Endothelial cell of umbilical vein (primary cell): ENCODE results near the gene FGF2. TPM values are rescaled to one million over a fixed set of nuclear protein-coding genes. Genes with fewer than 3 reads are reported as not detected.
A peak's percentile ranks its signal among the peaks of the same experiment; 100 is the strongest.

Experiments
- BruUV-seq: library from RNA; stranded (reverse); fragments of 400-500 nt; replicated peaks from 2 replicates; lab custom pipeline; 2021; lab: Mats Ljungman, UMichigan
- CTCF ChIA-PET: fragments of 300-600, 350-600 bp; sonication (Branson Sonifier 250); formaldehyde crosslinking; loops from one replicate; lab custom pipeline; 2021; ENCODE audit warnings: antibody characterized with exemption, inconsistent platforms; lab: Charles Lee
- POLR2A ChIA-PET: fragments of 300-600, 350-600 bp; sonication (Branson Sonifier 250); formaldehyde crosslinking; loops from one replicate; lab custom pipeline; 2021; ENCODE audit warnings: antibody characterized with exemption, inconsistent platforms; lab: Charles Lee
- DNase-seq: peaks from one replicate; pipeline ENCODE4 v3.0.0-alpha.2; 2011; ENCODE audit warnings: low read depth, low spot score
- FAIRE-seq: peaks from 2 replicates; lab custom pipeline; 2011; peaks lifted over from hg19 to GRCh38; lab: Jason Lieb, UNC
- H2AFZ ChIP-seq: 2 replicates; pipeline ENCODE4 v1.6.0; 2012; ENCODE audit warnings: low read depth, low read length, control low read depth, inconsistent platforms
- H3K27ac ChIP-seq: 2 replicates; pipeline ENCODE4 v1.5.1; 2011; ENCODE audit warnings: low read depth, mild to moderate bottlenecking, control low read depth, low read length, moderate library complexity; ENCODE audit not compliant: insufficient read depth
- H3K27me3 ChIP-seq, 2 experiments: 2 replicates each; pipeline versions ENCODE4 v1.6.0 to v1.6.1; 2011; ENCODE audit warnings: low read length in 2 of 2, mixed read lengths in 1 of 2; ENCODE audit not compliant: control insufficient read depth in 2 of 2, insufficient read depth in 2 of 2
- H3K36me3 ChIP-seq, 2 experiments: 2 replicates in 1 of 2; 3 replicates in 1 of 2; pipeline ENCODE4 v1.5.1; 2011; ENCODE audit warnings: low read length in 2 of 2, mild to moderate bottlenecking in 1 of 2, moderate library complexity in 1 of 2; ENCODE audit not compliant: control insufficient read depth in 2 of 2, insufficient read depth in 2 of 2; ENCODE audit errors: extremely low read depth in 1 of 2
- H3K4me1 ChIP-seq: 3 replicates; pipeline ENCODE4 v1.5.1; 2011; ENCODE audit warnings: mild to moderate bottlenecking, low read length; ENCODE audit not compliant: control insufficient read depth, insufficient read depth; ENCODE audit errors: extremely low read depth
- H3K4me2 ChIP-seq: 2 replicates; pipeline ENCODE4 v1.6.1; 2011; ENCODE audit warnings: low read length, control low read depth, mixed read lengths; ENCODE audit not compliant: insufficient read depth
- H3K4me3 ChIP-seq, 3 experiments: fragments of 200-600 bp in 1 of 3; sonication (generic), shearing (Covaris generic) in 1 of 3; replicated peaks in 1 of 3; 2 replicates each; pipeline ENCODE4 v1.5.1; 2011 to 2016; ENCODE audit warnings: control low read depth in 3 of 3, low read length in 3 of 3, mild to moderate bottlenecking in 2 of 3, inconsistent platforms in 1 of 3, low read depth in 1 of 3, moderate library complexity in 1 of 3; ENCODE audit not compliant: insufficient read depth in 1 of 3
- H3K79me2 ChIP-seq: 2 replicates; pipeline ENCODE4 v1.6.0; 2012; ENCODE audit warnings: low read length, inconsistent platforms; ENCODE audit not compliant: control insufficient read depth, insufficient read depth
- H3K9ac ChIP-seq: replicated peaks from 2 replicates; pipeline ENCODE3; 2011; ENCODE audit warnings: low read length, control low read depth; ENCODE audit not compliant: insufficient read depth; ENCODE audit errors: extremely low read depth
- H3K9me1 ChIP-seq: replicated peaks from 3 replicates; pipeline ENCODE4 v1.6.0; 2011; ENCODE audit warnings: mild to moderate bottlenecking, low read length; ENCODE audit not compliant: control insufficient read depth, insufficient read depth; ENCODE audit errors: extremely low read depth
- H3K9me3 ChIP-seq: replicated peaks from 2 replicates; pipeline ENCODE4 v1.5.1; 2012; ENCODE audit warnings: low read length, inconsistent platforms; ENCODE audit not compliant: control insufficient read depth, insufficient read depth
- H4K20me1 ChIP-seq: replicated peaks from 2 replicates; pipeline ENCODE3; 2011; ENCODE audit warnings: mild to moderate bottlenecking, low read length; ENCODE audit not compliant: control insufficient read depth, insufficient read depth; ENCODE audit errors: extremely low read depth
- CTCF ChIP-seq, 2 donors: IDR thresholded peaks; 1 replicate in 1 of 2; 2 replicates in 1 of 2; pipeline ENCODE4 v1.5.1; 2011; ENCODE audit warnings: low read length in 2 of 2, mild to moderate bottlenecking in 2 of 2, moderate library complexity in 2 of 2, control low read depth in 1 of 2, inconsistent platforms in 1 of 2, low read depth in 1 of 2; ENCODE audit not compliant: insufficient read depth in 1 of 2; ENCODE audit errors: extremely low read depth in 1 of 2
- EZH2 ChIP-seq: IDR thresholded peaks from 2 replicates; pipeline ENCODE4 v1.6.1; 2012; ENCODE audit warnings: borderline replicate concordance, low read depth, mild to moderate bottlenecking, moderate library complexity, low read length, inconsistent platforms; ENCODE audit not compliant: severe bottlenecking
- FOS ChIP-seq: IDR thresholded peaks from 2 replicates; pipeline ENCODE4 v1.6.1; 2011; ENCODE audit warnings: mild to moderate bottlenecking, low read length, moderate library complexity, borderline replicate concordance; ENCODE audit not compliant: insufficient read depth
- GATA2 ChIP-seq: IDR thresholded peaks from 2 replicates; pipeline ENCODE4 v1.7.0; 2011; ENCODE audit warnings: low read depth, mild to moderate bottlenecking, moderate library complexity, mixed read lengths, low read length; ENCODE audit not compliant: insufficient read length, insufficient read depth
- JUN ChIP-seq: IDR thresholded peaks from 2 replicates; pipeline ENCODE4 v1.6.1; 2011; ENCODE audit warnings: borderline replicate concordance, low read depth; ENCODE audit not compliant: insufficient read length, insufficient read depth
- MAX ChIP-seq: IDR thresholded peaks from 2 replicates; pipeline ENCODE4 v1.6.1; 2011; ENCODE audit not compliant: insufficient read depth, insufficient read length
- POLR2AphosphoS5 ChIP-seq: IDR thresholded peaks from 2 replicates; pipeline ENCODE4 v1.6.1; 2012; ENCODE audit warnings: low read depth, mild to moderate bottlenecking, control low read depth, low read length, moderate library complexity; ENCODE audit not compliant: insufficient read depth
- dilution Hi-C: fragments of 300-500 bp; cut with MboI; formaldehyde crosslinking; loops from one replicate; pipeline ENCODE4 v1.15.0; 2019; ENCODE audit warnings: low sequenced_read_pairs; ENCODE audit not compliant: extremely low pct_ligation_motif_present
- intact Hi-C: fragments of 100-400 bp; cut with micrococcal nuclease; formaldehyde crosslinking; loops from one replicate; pipeline ENCODE4 v1.10.0; 2022
- polyA plus RNA-seq, 4 experiments: library from polyadenylated mRNA; depleted of rRNA in 3 of 4; stranded (reverse) in 3 of 4; unstranded in 1 of 4; fragments of >200 nt; gene quantifications; 2 replicates each; pipeline versions ENCODE4 v1.2.1 to v1.2.3, GENCODE V29; 2011 to 2012; ENCODE audit warnings: missing spikeins in 1 of 4
- total RNA-seq: library from RNA; stranded (reverse); gene quantifications from 2 replicates; pipeline ENCODE4 v1.2.3, GENCODE V29; 2021

FGF2 gene
- total and polyA plus RNA-seq, 2 donors (not counting 3 experiments of a cell fraction or from before 2014, with no cell fraction given) = 4.6 to 23.9 TPM

- intact Hi-C loops = loop anchor here (2.0 kb wide), 1 partner anchor 17 kb away; no protein-coding TSS in a partner anchor
- Histone ChIP-seq H3K9me1 (no peaks in the 10 kb centered on the region), H2AFZ (peak overlapping the region; percentile 23), H3K27ac (no peak overlapping the region), H3K36me3 (no peaks in the 10 kb centered on the region), H3K9me3 (no peaks in the 10 kb centered on the region), H3K4me1 (peaks cover 7% of the 10 kb centered on the region), H3K4me2 (peak overlapping the region; percentile 1), H3K79me2 (no peaks in the 10 kb centered on the region), H3K9ac (no peak overlapping the region), H4K20me1 (no peaks in the 10 kb centered on the region), H3K27me3 (no peaks in the 10 kb centered on the region), H3K4me3 (no peak overlapping the region)
- no TSS peak for BruUV-seq
- TF ChIP-seq GATA2 = no peak
- no peak for TF ChIP-seq POLR2AphosphoS5
- TF ChIP-seq JUN = no peak
- TF ChIP-seq MAX = no peak
- no peak for TF ChIP-seq FOS
- no peak for TF ChIP-seq CTCF (IDR thresholded peaks at IDR 0.05; ENCODE audit: extremely low read depth in 1 of 2, insufficient read depth in 1 of 2, low read depth in 1 of 2, low read length in 2 of 2)
- TF ChIP-seq EZH2 = no peak
- no peak for FAIRE-seq
- ChIA-PET CTCF (interaction anchor here (0.8 to 2.5 kb wide), 7 partner anchors 9 to 98 kb away, joined by 3 to 12 read pairs (median 4); no protein-coding TSS in a partner anchor), POLR2A (no interaction called here)
- peak; percentile 39 for DNase-seq
- dilution Hi-C loops = no loop called here
Measured at GRCh38 chr4:122855353-122855890, 28.8 kb downstream of the FGF2 start.
